NT2/D1 (cell line): ENCODE results near the gene PHRF1.

ENCODE experiments used
- DNase-seq: peaks from one replicate; pipeline ENCODE4 v3.0.0-alpha.2; 2011; ENCODE audit warnings: low read depth, low spot score
- H3K27me3 ChIP-seq: 2 replicates; pipeline ENCODE4 v1.6.0; 2011; ENCODE audit warnings: mild to moderate bottlenecking; ENCODE audit not compliant: insufficient read length, insufficient read depth
- H3K36me3 ChIP-seq: 2 replicates; pipeline ENCODE4 v1.6.1; 2011; ENCODE audit warnings: mild to moderate bottlenecking, low read length, mixed read lengths; ENCODE audit not compliant: insufficient read depth, insufficient read length
- H3K4me1 ChIP-seq: 2 replicates; pipeline ENCODE4 v1.5.1; 2011; ENCODE audit not compliant: insufficient read depth, insufficient read length
- H3K4me3 ChIP-seq: 2 replicates; pipeline ENCODE4 v1.5.1; 2011; ENCODE audit warnings: low read depth; ENCODE audit not compliant: insufficient read length
- H3K9ac ChIP-seq: 2 replicates; pipeline ENCODE4 v1.6.0; 2011; ENCODE audit warnings: low read depth; ENCODE audit not compliant: insufficient read length
- H3K9me3 ChIP-seq: 2 replicates; pipeline ENCODE4 v1.5.1; 2011; ENCODE audit warnings: mild to moderate bottlenecking, low read length; ENCODE audit not compliant: insufficient read depth
- SUZ12 ChIP-seq: IDR thresholded peaks from 2 replicates; pipeline ENCODE4 v1.6.1; 2011; ENCODE audit not compliant: insufficient read length, insufficient read depth; ENCODE audit errors: extremely low read depth
- YY1 ChIP-seq: IDR thresholded peaks from 2 replicates; pipeline ENCODE4 v1.6.1; 2011; ENCODE audit not compliant: insufficient read length, insufficient read depth
- ZNF274 ChIP-seq: IDR thresholded peaks from 2 replicates; pipeline ENCODE4 v1.6.1; 2011; ENCODE audit warnings: mild to moderate bottlenecking, low read depth, low read length

PHRF1 gene

GRCh38 chr11:551596-551995 is 24.7 kb upstream of the PHRF1 start:
- no peak overlapping the region for H3K4me3 ChIP-seq
- DNase-seq: no peak
- no peaks in the 10 kb centered on the region for H3K9me3 ChIP-seq
- no peak for TF ChIP-seq SUZ12
- TF ChIP-seq YY1: no peak
- TF ChIP-seq ZNF274: no peak
- no peaks in the 10 kb centered on the region for H3K36me3 ChIP-seq
- peaks cover 16% of the 10 kb centered on the region for H3K27me3 ChIP-seq
- H3K9ac ChIP-seq: no peak overlapping the region
- peaks cover 17% of the 10 kb centered on the region for H3K4me1 ChIP-seq

DNA sequence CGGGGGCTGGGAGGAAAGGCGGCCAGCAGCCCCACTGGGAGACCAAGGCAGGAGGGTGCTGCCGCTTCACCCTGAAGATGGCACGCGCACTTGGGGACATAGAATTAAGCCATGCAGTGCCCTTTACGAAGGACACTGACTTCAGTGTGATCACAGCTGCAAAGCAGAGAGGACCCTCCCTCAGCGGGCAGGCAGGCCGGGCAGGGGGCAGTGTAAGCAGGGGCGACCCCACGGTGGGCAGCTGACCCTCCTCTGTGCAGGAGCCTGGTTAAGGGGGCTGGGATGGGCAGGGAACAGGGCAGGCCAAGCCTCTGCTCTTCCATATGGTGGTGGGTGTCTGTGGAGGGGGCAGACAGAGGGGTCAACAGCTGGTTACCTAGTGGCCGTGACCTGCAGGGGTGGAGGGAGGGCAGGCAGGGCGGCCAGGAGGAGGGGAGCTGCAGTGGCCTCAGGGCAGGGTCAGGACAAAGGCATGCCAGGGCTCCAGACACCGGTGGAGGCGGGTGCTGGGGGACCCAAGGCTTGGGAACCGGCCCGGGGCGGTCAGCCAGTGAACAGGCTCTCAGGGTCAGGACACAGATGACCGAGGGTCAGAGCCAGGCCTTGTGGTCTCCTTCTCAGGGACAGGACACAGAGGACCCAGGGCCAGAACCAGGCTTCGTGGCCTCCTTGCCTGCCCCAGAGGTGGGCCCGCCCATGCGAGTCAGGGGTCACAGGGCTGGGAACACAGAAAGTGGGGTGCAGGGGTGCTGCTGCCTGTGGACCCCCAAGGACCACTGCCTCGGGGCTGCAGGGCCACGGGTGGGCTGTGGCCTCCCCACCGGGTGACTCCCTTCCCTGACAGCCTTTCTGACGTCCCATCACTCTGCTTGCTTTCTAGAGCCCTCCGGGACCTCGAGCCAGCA is 22.9 kb upstream of the PHRF1 start:
- no peak overlapping the region for H3K4me3 ChIP-seq
- peaks cover 26% of the 10 kb centered on the region for H3K4me1 ChIP-seq
- no peaks in the 10 kb centered on the region for H3K36me3 ChIP-seq
- H3K27me3 ChIP-seq: peaks cover 33% of the 10 kb centered on the region
- peak overlapping the region; percentile 61 for H3K9ac ChIP-seq
- TF ChIP-seq ZNF274 (no peak), SUZ12 (no peak), YY1 (no peak)
- no peaks in the 10 kb centered on the region for H3K9me3 ChIP-seq
- no peak for DNase-seq

DNA sequence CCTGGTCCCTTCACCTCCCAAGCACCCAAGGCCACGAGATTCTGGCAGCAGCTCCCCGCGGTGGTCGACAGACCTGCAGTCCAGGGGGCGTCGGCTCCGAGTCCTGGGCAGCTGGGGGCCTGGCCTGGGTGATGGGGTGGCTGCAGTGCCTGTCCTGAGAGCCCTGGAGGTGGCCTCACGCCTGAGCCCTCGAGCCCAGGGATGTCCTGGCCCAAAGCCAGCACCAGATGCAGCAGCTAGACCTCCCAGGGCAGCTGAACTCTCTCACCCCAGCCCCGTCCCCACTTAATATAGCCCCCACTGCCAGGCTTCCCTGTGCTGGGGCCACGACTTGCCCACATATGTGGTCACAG is 22.3 kb upstream of the PHRF1 start:
- DNase-seq: no peak
- no peak overlapping the region for H3K4me3 ChIP-seq
- no peaks in the 10 kb centered on the region for H3K36me3 ChIP-seq
- TF ChIP-seq ZNF274 (no peak), SUZ12 (no peak), YY1 (no peak)
- peaks cover 27% of the 10 kb centered on the region for H3K4me1 ChIP-seq
- peaks cover 36% of the 10 kb centered on the region for H3K27me3 ChIP-seq
- H3K9me3 ChIP-seq: no peaks in the 10 kb centered on the region
- no peak overlapping the region for H3K9ac ChIP-seq

DNA sequence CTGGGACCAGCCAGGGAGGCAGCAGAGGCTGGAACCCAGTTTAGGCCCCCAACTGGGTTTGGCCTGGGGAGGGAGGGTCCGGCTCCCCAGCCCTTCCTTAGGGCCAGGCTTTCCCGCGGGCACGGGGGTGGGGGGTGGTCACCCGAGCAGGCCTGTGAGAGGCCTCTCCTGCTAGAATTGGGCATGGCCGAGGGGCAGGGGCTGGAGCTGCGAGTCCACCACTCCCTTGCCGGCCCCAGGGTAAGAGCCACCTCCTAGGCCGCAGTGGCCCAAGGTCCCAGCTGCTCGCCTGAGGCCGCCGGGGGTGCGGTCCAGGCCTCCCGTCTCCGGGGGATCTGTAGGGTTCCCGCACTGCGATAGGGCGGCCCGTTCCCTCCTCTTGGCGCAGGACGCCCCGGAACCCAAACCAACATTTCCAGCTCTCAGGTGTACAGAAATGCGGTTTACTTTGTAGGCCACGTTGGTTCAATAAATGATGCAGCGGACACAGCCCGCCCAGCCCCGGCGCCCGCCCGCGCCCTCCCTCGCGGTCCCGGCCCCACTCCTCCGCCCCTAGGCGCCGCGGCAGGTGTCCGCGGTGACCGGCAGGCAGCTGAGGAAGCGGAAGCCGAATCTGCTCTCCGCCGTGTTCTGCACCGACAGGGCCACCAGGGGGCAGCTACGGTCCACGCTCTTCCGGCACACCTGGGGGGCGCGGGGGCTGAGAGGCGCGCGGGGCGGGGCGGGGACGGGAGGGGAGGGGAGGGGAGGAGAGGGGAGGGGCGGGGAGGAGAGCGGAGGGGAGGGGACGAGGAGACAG is 21.6 kb upstream of the PHRF1 start:
- Histone ChIP-seq H3K9me3 (no peaks in the 10 kb centered on the region), H3K36me3 (no peaks in the 10 kb centered on the region), H3K27me3 (peaks cover 36% of the 10 kb centered on the region), H3K4me3 (no peak overlapping the region), H3K4me1 (peaks cover 29% of the 10 kb centered on the region), H3K9ac (peak overlapping the region; percentile 32)
- TF ChIP-seq YY1: no peak
- TF ChIP-seq SUZ12: no peak
- no peak for TF ChIP-seq ZNF274
- DNase-seq: peak; percentile 61

DNA sequence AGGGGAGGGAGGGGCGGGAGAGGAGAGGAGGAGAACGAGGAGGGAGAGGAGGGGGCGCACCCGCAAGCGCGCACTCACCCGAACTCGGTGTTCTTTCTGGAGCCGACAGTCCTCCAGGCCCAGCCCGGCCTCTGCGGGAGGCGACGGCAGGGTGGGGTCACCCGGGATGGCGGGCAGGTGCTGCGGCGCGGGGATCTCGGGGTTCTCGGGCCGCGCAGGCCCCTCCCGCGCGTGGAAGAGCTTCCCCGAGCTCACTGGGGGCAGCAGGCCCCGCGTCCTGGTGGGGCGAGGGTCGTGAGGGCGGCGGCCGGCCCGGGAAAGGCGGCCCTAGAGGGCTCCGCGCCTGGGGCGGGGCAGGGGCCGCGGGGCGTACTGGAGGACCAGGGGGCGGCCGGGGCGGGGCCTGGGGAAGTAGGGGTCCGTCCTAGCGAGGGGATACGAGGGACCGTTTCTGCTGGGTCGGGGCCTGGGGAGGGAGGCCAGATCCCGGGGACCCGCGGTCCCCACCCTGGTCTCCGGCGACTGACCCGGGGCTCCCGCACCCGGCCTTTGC is 21.0 kb upstream of the PHRF1 start:
- no peak for DNase-seq
- H3K4me3 ChIP-seq: peak overlapping the region; percentile 59
- TF ChIP-seq SUZ12 (no peak), ZNF274 (no peak), YY1 (no peak)
- H3K4me1 ChIP-seq: peaks cover 35% of the 10 kb centered on the region
- H3K9me3 ChIP-seq: no peaks in the 10 kb centered on the region
- H3K9ac ChIP-seq: peak overlapping the region; percentile 77
- peaks cover 36% of the 10 kb centered on the region for H3K27me3 ChIP-seq
- no peaks in the 10 kb centered on the region for H3K36me3 ChIP-seq

DNA sequence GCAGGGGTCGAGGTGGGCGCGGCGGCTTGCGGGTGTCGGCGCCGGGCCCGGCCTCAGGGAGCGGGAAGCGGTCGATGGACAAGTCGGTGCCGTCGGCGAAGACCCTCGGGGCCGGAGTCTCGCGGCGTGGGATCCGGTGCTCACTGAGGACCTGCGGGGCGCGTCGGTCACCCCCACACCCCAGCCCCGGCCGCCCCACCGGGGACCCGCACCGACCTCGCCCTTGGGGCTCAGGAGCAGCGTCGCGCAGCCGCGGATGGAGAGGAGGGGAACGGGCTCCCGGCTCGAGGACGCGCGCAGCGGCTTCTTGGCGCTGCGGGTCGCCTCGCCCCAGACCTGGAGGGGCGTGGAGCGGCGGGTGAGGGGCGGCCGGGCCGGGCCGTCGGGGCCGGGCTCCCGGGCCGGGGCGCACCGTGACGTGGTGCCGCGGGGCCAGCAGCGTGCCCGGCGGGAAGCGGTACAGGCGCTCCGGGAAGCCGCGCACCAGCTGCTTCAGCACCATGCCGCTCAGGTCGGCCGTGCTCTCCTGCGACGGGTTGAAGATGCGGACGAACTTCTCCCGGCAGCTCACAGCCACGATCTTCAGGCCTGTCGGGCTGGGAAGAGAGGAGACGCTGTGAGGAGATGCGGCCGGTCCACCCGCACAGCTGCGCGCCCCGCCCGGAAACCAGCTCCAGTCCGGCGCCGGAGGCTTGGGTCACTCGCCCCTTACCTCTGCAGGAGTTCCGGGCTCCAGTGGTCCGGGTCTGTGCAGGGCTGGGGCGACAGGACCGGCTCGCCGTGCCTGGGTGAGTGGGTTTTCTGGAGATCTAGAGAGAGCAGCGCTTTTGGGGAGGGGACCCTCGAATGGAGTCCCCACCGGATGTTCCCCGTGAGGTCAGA is 20.2 kb upstream of the PHRF1 start:
- no peak for DNase-seq
- Histone ChIP-seq H3K4me1 (peaks cover 35% of the 10 kb centered on the region), H3K9ac (peak overlapping the region; percentile 72), H3K9me3 (no peaks in the 10 kb centered on the region), H3K4me3 (peak overlapping the region; percentile 59), H3K27me3 (peaks cover 36% of the 10 kb centered on the region), H3K36me3 (no peaks in the 10 kb centered on the region)
- TF ChIP-seq ZNF274: no peak
- TF ChIP-seq YY1: no peak

GRCh38 chr11:556662-557256 is 19.5 kb upstream of the PHRF1 start:
- no peak for TF ChIP-seq ZNF274
- TF ChIP-seq SUZ12: no peak
- TF ChIP-seq YY1: no peak
- Histone ChIP-seq H3K27me3 (peaks cover 36% of the 10 kb centered on the region), H3K9me3 (no peaks in the 10 kb centered on the region), H3K9ac (no peak overlapping the region), H3K36me3 (peaks cover 1% of the 10 kb centered on the region), H3K4me3 (no peak overlapping the region), H3K4me1 (peaks cover 38% of the 10 kb centered on the region)
- DNase-seq: no peak
